ENCODE data around the gene RPS29. TPM values are rescaled to one million over a fixed set of nuclear protein-coding genes. Genes with fewer than 3 reads are reported as not detected.

RPS29 gene
- total and polyA plus RNA-seq, 2 of the 13 experiments (the other 11 are each of a cell fraction or from before 2014, with no cell fraction given): 4,303 to 8,215 TPM

DNA sequence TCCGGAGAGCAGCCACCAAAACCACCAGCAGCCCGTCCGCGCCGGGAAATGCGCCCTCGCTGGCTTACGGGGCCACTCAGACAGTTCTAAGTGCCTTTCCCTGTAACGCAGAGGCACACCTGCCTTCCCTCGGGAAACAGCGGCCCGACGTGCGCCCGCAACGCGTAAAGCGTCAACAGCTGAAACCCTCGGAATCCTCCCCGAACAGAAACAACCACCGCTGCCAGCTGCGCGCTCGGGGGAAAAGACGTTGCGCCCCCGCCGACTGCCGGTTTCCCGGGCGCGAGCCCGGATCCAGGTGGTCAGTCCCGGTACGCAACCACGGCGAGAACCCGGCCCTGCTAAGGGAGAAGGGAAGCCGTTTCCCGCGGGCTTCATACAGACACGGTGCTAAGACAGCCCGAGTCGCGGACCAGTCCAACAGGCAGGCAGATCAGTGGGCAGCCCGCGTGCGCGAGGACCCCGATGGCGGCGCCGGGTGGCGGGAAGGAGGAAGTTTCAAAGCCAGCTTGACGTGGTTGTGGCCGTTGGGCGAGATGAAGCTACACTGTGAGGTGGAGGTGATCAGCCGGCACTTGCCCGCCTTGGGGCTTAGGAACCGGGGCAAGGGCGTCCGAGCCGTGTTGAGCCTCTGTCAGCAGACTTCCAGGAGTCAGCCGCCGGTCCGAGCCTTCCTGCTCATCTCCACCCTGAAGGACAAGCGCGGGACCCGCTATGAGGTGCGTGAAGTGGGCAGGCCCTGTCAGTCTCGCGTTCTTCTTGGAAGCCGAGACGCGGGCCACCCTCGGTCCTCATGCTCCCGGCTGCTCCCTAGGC lies 12.5 kb upstream of the RPS29 start, which contains the start of gene LRR1 (continued):
- TF ChIP-seq, protein P1, sequence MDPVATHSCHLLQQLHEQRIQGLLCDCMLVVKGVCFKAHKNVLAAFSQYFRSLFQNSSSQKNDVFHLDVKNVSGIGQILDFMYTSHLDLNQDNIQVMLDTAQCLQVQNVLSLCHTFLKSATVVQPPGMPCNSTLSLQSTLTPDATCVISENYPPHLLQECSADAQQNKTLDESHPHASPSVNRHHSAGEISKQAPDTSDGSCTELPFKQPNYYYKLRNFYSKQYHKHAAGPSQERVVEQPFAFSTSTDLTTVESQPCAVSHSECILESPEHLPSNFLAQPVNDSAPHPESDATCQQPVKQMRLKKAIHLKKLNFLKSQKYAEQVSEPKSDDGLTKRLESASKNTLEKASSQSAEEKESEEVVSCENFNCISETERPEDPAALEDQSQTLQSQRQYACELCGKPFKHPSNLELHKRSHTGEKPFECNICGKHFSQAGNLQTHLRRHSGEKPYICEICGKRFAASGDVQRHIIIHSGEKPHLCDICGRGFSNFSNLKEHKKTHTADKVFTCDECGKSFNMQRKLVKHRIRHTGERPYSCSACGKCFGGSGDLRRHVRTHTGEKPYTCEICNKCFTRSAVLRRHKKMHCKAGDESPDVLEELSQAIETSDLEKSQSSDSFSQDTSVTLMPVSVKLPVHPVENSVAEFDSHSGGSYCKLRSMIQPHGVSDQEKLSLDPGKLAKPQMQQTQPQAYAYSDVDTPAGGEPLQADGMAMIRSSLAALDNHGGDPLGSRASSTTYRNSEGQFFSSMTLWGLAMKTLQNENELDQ (CRISPR knock-in tag; IDR thresholded peaks at IDR 0.05; ENCODE audit: borderline replicate concordance): no peak
- no peak for TF ChIP-seq ZNF431 (CRISPR knock-in tag; IDR thresholded peaks at IDR 0.05; ENCODE audit: borderline replicate concordance, low read depth)
- TF ChIP-seq FOXA1 (IDR thresholded peaks at IDR 0.05): no peak
- TF ChIP-seq FOXA1 (CRISPR knock-in tag; IDR thresholded peaks at IDR 0.05): peak; percentile 36
- TF ChIP-seq CCDC6 (CRISPR knock-in tag; IDR thresholded peaks at IDR 0.05): peak; percentile 80; the same call in 1 of the 2 replicates
- TF ChIP-seq, protein P2, sequence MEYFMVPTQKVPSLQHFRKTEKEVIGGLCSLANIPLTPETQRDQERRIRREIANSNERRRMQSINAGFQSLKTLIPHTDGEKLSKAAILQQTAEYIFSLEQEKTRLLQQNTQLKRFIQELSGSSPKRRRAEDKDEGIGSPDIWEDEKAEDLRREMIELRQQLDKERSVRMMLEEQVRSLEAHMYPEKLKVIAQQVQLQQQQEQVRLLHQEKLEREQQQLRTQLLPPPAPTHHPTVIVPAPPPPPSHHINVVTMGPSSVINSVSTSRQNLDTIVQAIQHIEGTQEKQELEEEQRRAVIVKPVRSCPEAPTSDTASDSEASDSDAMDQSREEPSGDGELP (IDR thresholded peaks at IDR 0.05; ENCODE audit: borderline replicate concordance, low read depth): peak; percentile 90
- TF ChIP-seq TAF15 (IDR thresholded peaks at IDR 0.05; ENCODE audit: low read depth, low read length, poor library complexity, severe bottlenecking): no peak
- no peak for TF ChIP-seq RELA (CRISPR knock-in tag; IDR thresholded peaks at IDR 0.05)
- no peak; the same call in 1 of the 2 replicates for TF ChIP-seq NR2F2 (IDR thresholded peaks at IDR 0.05; ENCODE audit: borderline replicate concordance, low read depth)
- no peak for TF ChIP-seq ZNF720 (CRISPR knock-in tag; IDR thresholded peaks at IDR 0.05)
- TF ChIP-seq HDAC2 (CRISPR knock-in tag; IDR thresholded peaks at IDR 0.05): peak; percentile 68; the same call in 1 of the 2 replicates
- TF ChIP-seq ZNF101 (CRISPR knock-in tag; IDR thresholded peaks at IDR 0.05; ENCODE audit: borderline replicate concordance, low read depth): no peak
- no peak for TF ChIP-seq ZNF10 (CRISPR knock-in tag; IDR thresholded peaks at IDR 0.05; ENCODE audit: borderline replicate concordance, low read depth)
- no peak for TF ChIP-seq EZH2 (conservative IDR thresholded peaks at IDR 0.05; ENCODE audit: low read depth, low read length)
- peak; percentile 88; the same call in 1 of the 2 replicates for TF ChIP-seq SIN3A (IDR thresholded peaks at IDR 0.05; ENCODE audit: borderline replicate concordance, low read depth, low read length)
- TF ChIP-seq ZKSCAN1 (IDR thresholded peaks at IDR 0.05; ENCODE audit: low read length): no peak
- TF ChIP-seq SP5 (CRISPR knock-in tag; IDR thresholded peaks at IDR 0.05; ENCODE audit: borderline replicate concordance, low read depth): no peak
- no peak for TF ChIP-seq MATR3 (CRISPR knock-in tag; IDR thresholded peaks at IDR 0.05)
- TF ChIP-seq FOXP1 (IDR thresholded peaks at IDR 0.05): no peak
- TF ChIP-seq FOXP1 (CRISPR knock-in tag; IDR thresholded peaks at IDR 0.05): no peak
- peak; percentile 99 for TF ChIP-seq HNRNPLL (IDR thresholded peaks at IDR 0.05; ENCODE audit: low read depth, low read length, poor library complexity, severe bottlenecking)
- TF ChIP-seq NRL (CRISPR knock-in tag; IDR thresholded peaks at IDR 0.05; ENCODE audit: borderline replicate concordance): peak; percentile 76; the same call in 1 of the 2 replicates
- TF ChIP-seq HNF4G (IDR thresholded peaks at IDR 0.05; ENCODE audit: borderline replicate concordance, low read depth, low read length): no peak
- no peak for TF ChIP-seq HNF4G (CRISPR knock-in tag; IDR thresholded peaks at IDR 0.05; ENCODE audit: borderline replicate concordance, low read depth)
